GM21515 (cell line): ENCODE measurements around the gene LSM8.
A peak's percentile ranks its signal among the peaks of the same experiment; 100 is the strongest.
"Not testable (repeated sequence)": the region's sequence is repeated elsewhere in the genome, so short reads cannot be mapped to it uniquely, and the experiment has no call there.

Experiments
- ATAC-seq: cut with Tn5 transposase; IDR thresholded peaks from one replicate; pipeline ENCODE4 v1.9.1; 2021; ENCODE audit not compliant: unreplicated experiment

The LSM8 gene

GRCh38 chr7:118202061-118202460 lies 18.1 kb downstream of the LSM8 start:
- no peak for ATAC-seq

- ATAC-seq, result peak; percentile 98
These were observed 30.3 kb downstream of the LSM8 start for GRCh38 chr7:118214051-118214832.

- no peak for ATAC-seq
These were observed 30.8 kb downstream of the LSM8 start for GRCh38 chr7:118214833-118215182.

- no peak for ATAC-seq
These were observed 33.3 kb downstream of the LSM8 start for GRCh38 chr7:118217210-118217619.

GRCh38 chr7:118218413-118219156 lies 34.6 kb downstream of the LSM8 start:
- ATAC-seq, result no peak

- ATAC-seq, result no peak
These were observed 35.2 kb downstream of the LSM8 start for GRCh38 chr7:118219157-118219512.

GRCh38 chr7:118220583-118220982 lies 36.6 kb downstream of the LSM8 start:
- ATAC-seq, result no peak

- ATAC-seq, result no peak
These were observed 38.6 kb downstream of the LSM8 start for GRCh38 chr7:118222591-118222990.

GRCh38 chr7:118224521-118224920 lies 40.6 kb downstream of the LSM8 start, which contains the start of gene ANKRD7:
Gene ANKRD7, plus strand, starts transcription at chr7:118224704. Its CDS starts 127 bp downstream, at chr7:118224831.
- no peak for ATAC-seq

GRCh38 chr7:118232837-118233236 lies 48.9 kb downstream of the LSM8 start:
- ATAC-seq, result no peak

- ATAC-seq, result no peak
These were observed 49.8 kb downstream of the LSM8 start for GRCh38 chr7:118233799-118234198.

- ATAC-seq, result no peak
These were observed 55.0 kb downstream of the LSM8 start for GRCh38 chr7:118239014-118239413.

- ATAC-seq, result not testable (repeated sequence)
These were observed 56.4 kb downstream of the LSM8 start for GRCh38 chr7:118240320-118240719.
